ENCODE results near the gene HTR6.
A peak's percentile ranks its signal among the peaks of the same experiment; 100 is the strongest.

HTR6 gene

DNA sequence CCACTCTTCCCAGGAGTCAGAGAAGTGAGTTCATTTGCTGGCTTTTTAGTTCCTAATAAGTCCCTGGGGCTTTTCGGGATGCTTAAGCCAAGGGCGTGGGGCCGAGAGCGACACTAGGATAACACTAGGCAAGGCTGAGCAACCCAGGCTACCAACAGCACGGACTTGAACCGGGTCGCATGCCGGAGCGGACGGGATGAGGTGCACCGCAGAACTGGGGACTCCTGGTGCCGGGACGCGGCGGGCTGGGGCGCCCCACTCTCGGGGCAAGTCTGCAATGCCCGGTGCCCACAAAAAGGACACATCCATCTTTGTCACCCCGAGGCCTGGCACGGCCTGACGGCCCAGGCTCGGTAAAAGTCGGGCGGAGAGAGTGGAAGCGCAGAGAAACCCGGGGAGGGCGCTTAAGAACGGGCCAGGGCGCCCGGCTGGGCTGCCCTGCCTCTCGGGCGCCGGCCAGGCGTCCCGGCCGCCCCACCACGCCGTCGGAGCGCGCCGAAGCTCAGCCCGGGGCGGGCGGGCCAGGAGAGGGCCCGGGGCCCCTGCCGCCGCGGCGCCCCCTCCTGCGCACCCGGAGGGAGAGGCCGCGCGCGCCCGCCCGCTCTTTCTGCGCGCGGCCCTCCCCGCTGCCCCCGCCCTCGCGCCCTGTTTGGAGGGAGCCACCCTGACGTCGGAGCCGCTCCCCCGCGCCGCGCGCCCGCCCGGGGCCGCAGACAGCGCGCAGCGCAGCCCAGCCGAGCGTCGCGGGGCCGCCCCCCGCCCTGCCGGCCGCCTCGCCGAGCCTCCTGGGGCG, 20.9 kb upstream of the HTR6 start, which contains the start of gene NBL1:
Gene NBL1, plus strand, starts transcription at position 710 of the 793 bp plus-strand sequence. CDS start 10,720 bp downstream, outside the sequence.
- TF ChIP-seq, protein P1, sequence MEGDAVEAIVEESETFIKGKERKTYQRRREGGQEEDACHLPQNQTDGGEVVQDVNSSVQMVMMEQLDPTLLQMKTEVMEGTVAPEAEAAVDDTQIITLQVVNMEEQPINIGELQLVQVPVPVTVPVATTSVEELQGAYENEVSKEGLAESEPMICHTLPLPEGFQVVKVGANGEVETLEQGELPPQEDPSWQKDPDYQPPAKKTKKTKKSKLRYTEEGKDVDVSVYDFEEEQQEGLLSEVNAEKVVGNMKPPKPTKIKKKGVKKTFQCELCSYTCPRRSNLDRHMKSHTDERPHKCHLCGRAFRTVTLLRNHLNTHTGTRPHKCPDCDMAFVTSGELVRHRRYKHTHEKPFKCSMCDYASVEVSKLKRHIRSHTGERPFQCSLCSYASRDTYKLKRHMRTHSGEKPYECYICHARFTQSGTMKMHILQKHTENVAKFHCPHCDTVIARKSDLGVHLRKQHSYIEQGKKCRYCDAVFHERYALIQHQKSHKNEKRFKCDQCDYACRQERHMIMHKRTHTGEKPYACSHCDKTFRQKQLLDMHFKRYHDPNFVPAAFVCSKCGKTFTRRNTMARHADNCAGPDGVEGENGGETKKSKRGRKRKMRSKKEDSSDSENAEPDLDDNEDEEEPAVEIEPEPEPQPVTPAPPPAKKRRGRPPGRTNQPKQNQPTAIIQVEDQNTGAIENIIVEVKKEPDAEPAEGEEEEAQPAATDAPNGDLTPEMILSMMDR (IDR thresholded peaks at IDR 0.05) = no peak
- H3K9me3 ChIP-seq (ENCODE audit: control insufficient read depth, low read length) = no peaks in the 10 kb centered on the region
- H3K36me3 ChIP-seq (ENCODE audit: control insufficient read depth, insufficient read depth, low read length) = no peaks in the 10 kb centered on the region
- peak within 1 kb of the TSS; percentile 51 for H3K27ac ChIP-seq
- H3K4me1 ChIP-seq = peaks cover 3% of the 10 kb centered on the region
- no peaks in the 10 kb centered on the region for H3K27me3 ChIP-seq (ENCODE audit: control insufficient read depth, insufficient read depth, low read length)
- peak within 1 kb of the TSS; percentile 46 for H3K9ac ChIP-seq
- H3K79me2 ChIP-seq = no peaks in the 10 kb centered on the region
- peak within 1 kb of the TSS; percentile 76 for H2AFZ ChIP-seq
- peak within 1 kb of the TSS; percentile 80 for H3K4me2 ChIP-seq (ENCODE audit: low read length)
- H3K4me3 ChIP-seq (ENCODE audit: low read depth, low read length) = peak within 1 kb of the TSS; percentile 77

DNA sequence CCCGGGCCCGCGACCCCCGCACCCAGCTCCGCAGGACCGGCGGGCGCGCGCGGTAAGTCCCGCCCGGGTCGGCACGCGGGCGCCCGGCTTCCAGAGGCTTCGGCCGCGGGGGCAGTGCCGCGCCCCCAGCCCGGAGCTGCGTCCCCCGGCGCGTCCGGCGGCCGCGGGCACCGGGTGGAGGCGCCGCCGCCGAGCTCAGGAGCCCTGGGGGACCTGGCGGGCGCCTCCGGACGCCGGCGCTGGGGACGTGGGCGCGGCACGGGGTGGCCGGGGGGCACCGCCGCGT, 20.3 kb upstream of the HTR6 start:
- TF ChIP-seq, protein P1 (IDR thresholded peaks at IDR 0.05) = no peak
- Histone ChIP-seq H3K27me3 (ENCODE audit: control insufficient read depth, insufficient read depth, low read length) (no peaks in the 10 kb centered on the region), H3K9me3 (ENCODE audit: control insufficient read depth, low read length) (no peaks in the 10 kb centered on the region), H3K27ac (no peak overlapping the region), H3K9ac (peak overlapping the region; percentile 46), H3K4me1 (peaks cover 3% of the 10 kb centered on the region), H3K4me2 (ENCODE audit: low read length) (peak overlapping the region; percentile 80), H3K4me3 (ENCODE audit: low read depth, low read length) (peak overlapping the region; percentile 77), H3K79me2 (no peaks in the 10 kb centered on the region), H3K36me3 (ENCODE audit: control insufficient read depth, insufficient read depth, low read length) (no peaks in the 10 kb centered on the region), H2AFZ (peak overlapping the region; percentile 75)

DNA sequence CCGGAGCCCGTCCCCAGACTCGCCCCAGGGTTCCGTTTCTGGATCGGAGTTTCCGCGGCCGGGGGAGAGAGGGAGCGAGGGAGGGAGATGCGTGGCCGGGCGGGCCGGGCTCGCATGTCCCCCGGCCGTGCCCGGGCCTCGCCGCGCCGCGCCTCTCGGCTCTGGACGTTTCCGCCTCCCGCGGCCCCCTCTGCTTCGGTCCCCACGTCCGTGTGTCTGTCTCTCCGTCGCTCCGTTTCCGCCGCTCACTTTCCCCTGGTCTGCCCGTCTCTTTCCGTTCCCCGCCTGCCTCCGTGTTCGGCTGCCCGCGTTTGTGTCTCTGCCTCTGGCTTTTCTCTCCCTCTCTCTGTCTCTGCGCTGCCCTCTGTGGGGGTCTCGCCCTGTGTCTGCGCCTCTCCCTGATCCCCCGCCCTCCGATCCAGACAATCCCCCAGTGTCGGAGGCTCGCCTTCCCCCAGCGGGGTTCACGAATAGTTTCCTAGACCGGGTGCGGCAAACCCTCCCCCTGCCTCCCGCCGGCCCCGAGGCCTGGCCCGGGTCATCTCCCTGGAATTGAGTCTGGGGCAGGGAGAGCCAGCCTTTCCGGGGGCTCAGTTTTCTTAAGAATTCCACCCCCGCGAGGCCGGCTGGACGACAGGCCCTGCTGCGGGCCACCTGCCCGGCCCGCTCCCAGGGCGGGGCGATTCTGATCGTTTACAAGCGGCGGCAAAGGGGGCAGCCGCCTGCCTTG, 19.8 kb upstream of the HTR6 start:
- H3K4me2 ChIP-seq (ENCODE audit: low read length) = peak overlapping the region; percentile 80
- H3K9ac ChIP-seq = peak overlapping the region; percentile 46
- peak overlapping the region; percentile 77 for H3K4me3 ChIP-seq (ENCODE audit: low read depth, low read length)
- H3K27ac ChIP-seq = peak overlapping the region; percentile 51
- peak overlapping the region; percentile 75 for H2AFZ ChIP-seq
- H3K9me3 ChIP-seq (ENCODE audit: control insufficient read depth, low read length) = no peaks in the 10 kb centered on the region
- peaks cover 3% of the 10 kb centered on the region for H3K4me1 ChIP-seq
- H3K27me3 ChIP-seq (ENCODE audit: control insufficient read depth, insufficient read depth, low read length) = no peaks in the 10 kb centered on the region
- H3K79me2 ChIP-seq = no peaks in the 10 kb centered on the region
- no peaks in the 10 kb centered on the region for H3K36me3 ChIP-seq (ENCODE audit: control insufficient read depth, insufficient read depth, low read length)
- TF ChIP-seq, protein P1 (IDR thresholded peaks at IDR 0.05) = no peak

DNA sequence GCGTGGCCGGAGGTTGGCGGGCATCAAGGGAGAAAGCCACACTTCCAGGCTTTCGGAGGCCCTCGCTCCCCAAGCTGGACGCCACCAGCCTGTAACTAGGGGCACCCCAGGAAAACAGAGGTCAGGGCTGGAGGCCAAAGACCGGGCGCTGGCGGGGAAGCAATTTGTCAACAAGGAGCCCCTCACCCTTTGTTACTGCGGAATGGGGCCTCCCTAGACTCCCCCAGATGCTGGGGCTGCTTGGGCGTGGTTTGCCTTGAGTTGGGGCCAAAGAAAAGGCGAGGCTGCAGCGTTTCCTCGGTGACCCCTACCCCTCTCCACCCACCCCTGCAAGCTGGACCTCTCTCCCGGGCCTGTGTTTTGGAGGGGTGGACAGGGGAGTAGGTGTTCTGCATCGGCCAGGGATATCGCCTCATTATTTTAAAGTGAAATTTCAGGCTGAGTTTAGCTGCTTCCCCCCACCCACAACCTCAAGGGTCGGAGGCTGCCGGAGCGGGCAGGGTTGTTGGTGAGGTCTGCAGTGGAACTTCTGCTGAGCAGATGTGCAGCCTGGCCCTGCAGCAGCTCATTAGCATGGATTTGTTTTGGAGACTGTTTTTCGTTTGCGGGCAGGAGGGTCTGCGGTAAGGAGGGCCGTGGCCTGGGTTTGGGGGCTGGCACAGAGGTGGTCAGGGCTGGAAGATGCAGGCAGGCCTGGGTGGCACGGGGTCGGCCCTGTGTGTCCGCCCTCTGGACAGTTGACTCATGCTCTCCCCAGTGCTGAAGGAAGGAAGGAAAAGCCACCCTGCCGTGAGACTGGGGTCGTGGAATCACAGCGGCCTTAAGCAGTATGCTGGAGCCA, 19.0 kb upstream of the HTR6 start:
- no peaks in the 10 kb centered on the region for H3K36me3 ChIP-seq (ENCODE audit: control insufficient read depth, insufficient read depth, low read length)
- H3K4me3 ChIP-seq (ENCODE audit: low read depth, low read length) = peak overlapping the region; percentile 77
- no peaks in the 10 kb centered on the region for H3K4me1 ChIP-seq
- H3K4me2 ChIP-seq (ENCODE audit: low read length) = peak overlapping the region; percentile 80
- TF ChIP-seq, protein P1 (IDR thresholded peaks at IDR 0.05) = no peak
- no peaks in the 10 kb centered on the region for H3K27me3 ChIP-seq (ENCODE audit: control insufficient read depth, insufficient read depth, low read length)
- H2AFZ ChIP-seq = no peak overlapping the region
- H3K9me3 ChIP-seq (ENCODE audit: control insufficient read depth, low read length) = no peaks in the 10 kb centered on the region
- no peak overlapping the region for H3K27ac ChIP-seq
- H3K79me2 ChIP-seq = no peaks in the 10 kb centered on the region
- no peak overlapping the region for H3K9ac ChIP-seq

Data from parathyroid adenoma (tissue), 2 donors.